Measurements from ENCODE around the gene FBXO28. TPM values are rescaled to one million over a fixed set of nuclear protein-coding genes. Genes with fewer than 3 reads are reported as not detected.

Gene FBXO28
- total and polyA plus RNA-seq, 10 of the 15 experiments (the other 5 are each of a cell fraction or from before 2014, with no cell fraction given): 4.3 to 23.2 (median 18.4) TPM

- 0 out of 2 replicates have a peak, but pooled peaks have one; percentile 65 for TF ChIP-seq TBL1XR1 (IDR thresholded peaks at IDR 0.05; ENCODE audit: low read depth, low read length)
- TF ChIP-seq JUND (IDR thresholded peaks at IDR 0.05; ENCODE audit: low read depth, low read length): no peak
- TF ChIP-seq ZBTB33 (IDR thresholded peaks at IDR 0.05): no peak
- TF ChIP-seq ZBTB11 (CRISPR knock-in tag; IDR thresholded peaks at IDR 0.05): peak; percentile 85
- peak; percentile 68; the same call in 1 of the 2 replicates for TF ChIP-seq IRF4 (IDR thresholded peaks at IDR 0.05; ENCODE audit: low read depth, low read length)
- TF ChIP-seq KAT2A (conservative IDR thresholded peaks at IDR 0.05; ENCODE audit: control insufficient read depth, low read depth, low read length): no peak
- peak; percentile 17 for TF ChIP-seq BCL3 (IDR thresholded peaks at IDR 0.05; ENCODE audit: borderline replicate concordance, insufficient read depth, low read depth, low read length, poor library complexity, severe bottlenecking)
- no peak for TF ChIP-seq CUX1 (IDR thresholded peaks at IDR 0.05; ENCODE audit: insufficient replicate concordance, low read depth, low read length)
- peak; percentile 78 for TF ChIP-seq NKRF (conservative IDR thresholded peaks at IDR 0.05)
- TF ChIP-seq BHLHE40 (IDR thresholded peaks at IDR 0.05; ENCODE audit: borderline replicate concordance in 1 of 2, low read depth in 2 of 2, low read length in 1 of 2): peak; percentile 26 to 31; a peak in 1 of 4 replicates
- TF ChIP-seq ZNF217 (IDR thresholded peaks at IDR 0.05): no peak
- TF ChIP-seq GABPA (IDR thresholded peaks at IDR 0.05; ENCODE audit: low read depth): peak; percentile 97
- peak; percentile 95; the same call in 1 of the 2 replicates for TF ChIP-seq ASH2L (IDR thresholded peaks at IDR 0.05; ENCODE audit: borderline replicate concordance, low read depth)
These were observed at the start of gene FBXO28 (continued) for GRCh38 chr1:224113918-224114786.
